Stimulated activated CD4-positive, alpha-beta T cell treated with anti-CD3 and anti-CD28 coated beads, Interleukin-1b, Interleukin-23, amount 100 ng/mL, for 4 hours (primary cell): ENCODE data around the gene CD80.
A peak's percentile ranks its signal among the peaks of the same experiment; 100 is the strongest.
"Not testable (repeated sequence)": the region's sequence is repeated elsewhere in the genome, so short reads cannot be mapped to it uniquely, and the experiment has no call there.

ENCODE experiments used
- DNase-seq, 2 donors: peaks; one replicate each; pipeline ENCODE4 v3.0.0-alpha.2; 2020; ENCODE audit warnings: low read depth in 2 of 2

CD80 gene

DNA sequence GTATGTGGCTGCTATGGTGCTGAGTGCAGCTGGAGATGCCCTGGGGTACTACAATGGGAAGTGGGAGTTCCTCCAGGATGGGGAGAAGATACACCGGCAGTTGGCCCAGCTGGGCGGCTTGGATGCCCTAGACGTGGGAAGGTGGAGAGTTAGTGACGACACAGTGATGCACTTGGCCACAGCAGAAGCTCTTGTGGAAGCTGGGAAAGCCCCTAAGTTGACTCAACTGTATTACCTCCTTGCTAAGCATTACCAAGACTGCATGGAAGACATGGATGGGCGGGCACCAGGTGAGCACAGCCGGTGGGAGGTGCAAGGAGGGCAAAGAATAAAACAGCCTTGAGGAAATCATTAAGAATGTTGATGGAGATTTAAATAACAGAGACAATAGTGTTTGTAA is 22.8 kb upstream of the CD80 start:
- DNase-seq = peak in 1 of 2 donors; percentile 12

DNA sequence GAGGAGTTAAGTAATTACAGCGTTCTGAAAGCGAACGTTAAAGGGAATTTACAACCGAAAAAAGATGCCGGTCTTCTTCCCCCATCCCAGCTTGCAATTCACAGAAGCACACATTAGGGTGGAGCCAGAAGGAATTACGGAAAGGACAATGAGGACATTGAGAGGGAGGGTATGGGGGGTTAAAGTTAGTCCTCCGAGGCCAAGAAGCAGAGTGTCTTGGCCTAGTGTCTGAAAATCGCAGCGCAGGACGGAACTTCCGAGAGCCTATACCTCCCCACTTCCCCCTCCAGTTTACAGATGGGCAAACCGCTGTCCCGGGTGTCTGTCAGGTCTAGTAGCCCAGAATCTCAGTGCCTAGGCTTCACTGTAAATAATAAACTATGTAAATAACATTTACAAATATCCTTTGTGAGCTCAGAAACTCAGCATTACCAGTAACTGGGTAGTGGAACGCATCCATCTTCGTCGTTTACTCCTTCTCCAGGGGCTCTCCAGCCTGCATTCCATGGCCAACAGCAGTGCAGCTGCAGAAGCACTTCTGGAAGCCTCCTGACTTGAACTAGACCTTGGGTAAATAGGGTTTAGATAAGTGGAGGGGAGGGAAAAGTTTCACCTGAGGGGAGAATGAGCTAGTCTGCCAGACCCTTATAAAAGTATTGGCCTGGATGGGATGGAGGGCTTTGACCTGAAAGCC is 20.8 kb upstream of the CD80 start:
- DNase-seq = no peak

GRCh38 chr3:119579366-119580066 is 20.1 kb upstream of the CD80 start, which contains the start of gene ADPRH:
Gene ADPRH, plus strand, starts transcription at chr3:119579492. Its CDS starts 2,678 bp downstream, at chr3:119582170.
- DNase-seq = peak; percentile 18 to 44

DNA sequence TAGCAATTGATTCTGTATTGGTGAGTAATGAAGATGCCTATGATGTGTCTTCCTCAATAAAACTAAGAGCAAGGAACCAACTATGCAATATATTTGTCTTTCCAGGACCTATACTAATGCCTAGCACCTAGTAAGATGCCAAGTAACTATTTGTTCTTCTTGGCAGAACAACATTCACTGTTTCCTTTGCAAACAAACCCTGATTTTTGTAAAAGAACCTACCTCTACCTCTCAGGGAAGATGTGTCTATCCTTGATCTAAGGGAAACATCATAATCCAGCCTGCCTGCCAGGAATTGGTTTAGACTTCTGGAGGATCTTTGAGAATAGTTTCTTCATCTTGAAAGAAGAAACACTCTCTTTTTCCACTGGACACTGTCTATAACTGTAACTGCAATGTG is 16.1 kb upstream of the CD80 start:
- DNase-seq = no peak

DNA sequence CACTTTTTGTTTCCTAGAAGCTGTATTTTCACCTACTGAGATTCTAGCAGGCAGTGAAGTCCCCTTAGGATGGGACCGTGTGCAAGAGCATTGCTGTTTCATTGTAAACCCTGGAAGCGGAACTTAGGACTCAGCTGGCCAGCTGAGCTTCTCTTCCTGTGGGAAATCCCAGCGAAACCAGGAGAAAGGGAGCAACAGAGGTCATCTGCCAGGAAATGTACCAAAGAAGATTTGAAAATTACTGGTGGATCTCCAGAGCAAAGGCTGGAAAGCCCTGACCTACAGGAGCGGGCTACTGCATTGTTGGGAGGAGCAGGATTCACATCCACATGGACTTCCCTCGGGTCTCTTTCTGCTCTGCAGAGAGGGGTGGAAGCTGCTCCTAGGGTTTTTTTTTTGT is 12.3 kb upstream of the CD80 start:
- DNase-seq = no peak

- no peak for DNase-seq
Observed at GRCh38 chr3:119571230-119571629, 11.8 kb upstream of the CD80 start.

DNA sequence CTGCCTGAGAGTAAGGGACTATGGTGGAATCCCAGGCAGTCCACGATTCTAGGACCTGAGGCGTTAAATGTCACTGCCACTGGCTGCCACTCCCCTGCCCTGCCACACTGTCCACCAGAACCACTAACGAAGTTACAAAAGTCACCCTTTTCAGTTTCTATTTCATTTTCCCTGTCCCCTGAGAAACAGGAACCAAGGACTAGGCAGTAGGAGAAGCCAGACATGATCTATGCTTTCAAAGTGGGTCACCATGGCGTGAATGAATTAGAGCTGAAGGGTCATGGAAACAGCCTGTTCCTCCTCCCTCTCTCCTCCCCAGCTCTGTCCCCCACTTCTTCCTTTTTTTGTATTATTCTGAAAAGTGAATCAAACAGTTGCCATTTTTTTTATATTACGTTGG is 10.8 kb upstream of the CD80 start:
- DNase-seq = no peak

DNA sequence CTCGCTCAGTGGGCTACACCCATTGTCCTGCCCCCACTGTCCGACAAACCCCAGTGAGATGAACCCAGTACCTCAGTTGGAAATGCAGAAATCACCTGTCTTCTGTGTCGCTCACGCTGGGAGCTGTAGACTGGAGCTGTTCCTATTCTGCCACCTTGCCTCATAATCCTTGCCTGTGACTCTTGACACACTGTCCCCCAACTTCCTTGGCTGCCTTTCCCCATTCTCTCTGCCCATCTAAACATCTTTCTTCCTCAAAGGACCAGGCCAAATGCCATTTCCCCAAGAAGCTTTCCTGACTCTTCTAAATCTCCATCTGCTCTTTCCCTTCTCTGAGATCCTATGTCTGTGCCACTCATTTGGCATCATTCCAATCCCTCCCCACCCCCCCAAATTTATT is 9.7 kb upstream of the CD80 start:
- DNase-seq = no peak

GRCh38 chr3:119563334-119563733 is 3.9 kb upstream of the CD80 start:
- DNase-seq = not testable (repeated sequence)

GRCh38 chr3:119562307-119562961 is 3.0 kb upstream of the CD80 start:
- DNase-seq = no peak

DNA sequence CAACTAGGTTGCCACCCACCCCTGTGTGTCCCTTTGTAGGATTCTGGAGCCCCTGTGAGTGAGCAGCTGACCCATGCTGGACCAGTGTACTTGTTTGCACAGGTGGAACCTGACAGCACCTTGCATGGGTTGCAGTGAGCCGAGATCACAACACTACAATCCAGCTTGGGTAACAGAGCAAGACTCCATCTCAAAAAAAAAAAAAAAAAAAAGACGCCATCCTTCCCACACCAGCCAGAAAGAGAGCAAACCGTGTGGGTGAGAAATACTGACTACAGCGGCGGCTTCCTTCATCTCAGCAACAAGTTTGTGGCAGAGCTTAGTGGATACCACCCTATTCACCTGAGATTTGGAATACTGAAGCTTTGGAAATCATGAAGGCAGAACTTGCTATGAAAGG is 746 bp upstream of the CD80 start:
- no peak for DNase-seq

- no peak for DNase-seq
Observed at GRCh38 chr3:119558626-119559317, 642 bp downstream of the CD80 start.

DNA sequence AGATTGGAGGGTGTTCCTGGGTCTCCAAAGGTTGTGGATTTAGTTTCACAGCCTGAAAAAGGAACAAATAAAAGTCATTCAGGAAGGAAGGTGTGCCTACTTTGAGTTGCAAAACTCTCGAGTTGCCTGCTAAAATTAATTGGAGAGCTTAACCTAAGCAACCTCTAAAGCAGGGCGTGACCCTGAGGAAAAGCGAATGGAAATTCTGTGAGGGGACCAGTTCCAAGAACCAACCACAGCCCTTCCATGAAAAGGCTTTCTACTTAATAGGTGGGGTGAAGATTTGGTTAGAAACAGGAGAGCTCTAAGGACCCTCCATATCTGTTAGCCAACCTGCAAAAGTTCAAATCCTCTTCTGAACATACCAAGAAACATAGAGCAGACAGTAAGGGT is 1.5 kb downstream of the CD80 start:
- no peak for DNase-seq

DNA sequence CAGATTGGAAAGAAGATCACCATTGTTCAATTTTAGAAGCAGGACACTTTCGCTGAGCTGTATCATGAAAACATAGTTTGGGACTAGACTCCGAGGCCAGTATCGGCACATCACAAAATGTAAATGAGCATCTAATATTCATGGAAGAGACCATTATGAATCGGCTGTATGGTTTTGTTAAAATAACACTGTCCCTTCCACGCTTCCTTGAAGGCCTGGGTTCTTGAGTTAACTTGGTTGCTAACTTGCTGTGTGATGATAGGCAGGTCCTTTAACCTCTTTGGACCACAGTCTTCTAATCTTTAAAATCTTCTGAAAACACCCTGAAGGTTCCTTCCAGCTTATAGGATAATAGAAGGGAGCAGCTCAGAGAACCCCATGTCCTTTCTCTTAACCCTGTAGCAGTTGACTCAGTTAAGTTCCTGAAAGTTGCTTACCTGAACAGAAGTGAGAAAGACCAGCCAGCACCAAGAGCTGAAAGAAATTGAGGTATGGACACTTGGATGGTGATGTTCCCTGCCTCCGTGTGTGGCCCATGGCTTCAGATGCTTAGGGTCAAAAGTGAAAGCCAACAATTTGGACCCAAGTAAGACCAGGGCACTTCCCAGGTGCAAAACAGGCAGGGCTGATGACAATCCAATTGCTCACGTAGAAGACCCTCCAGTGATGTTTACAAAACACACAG is 2.1 kb downstream of the CD80 start:
- DNase-seq = no peak

DNA sequence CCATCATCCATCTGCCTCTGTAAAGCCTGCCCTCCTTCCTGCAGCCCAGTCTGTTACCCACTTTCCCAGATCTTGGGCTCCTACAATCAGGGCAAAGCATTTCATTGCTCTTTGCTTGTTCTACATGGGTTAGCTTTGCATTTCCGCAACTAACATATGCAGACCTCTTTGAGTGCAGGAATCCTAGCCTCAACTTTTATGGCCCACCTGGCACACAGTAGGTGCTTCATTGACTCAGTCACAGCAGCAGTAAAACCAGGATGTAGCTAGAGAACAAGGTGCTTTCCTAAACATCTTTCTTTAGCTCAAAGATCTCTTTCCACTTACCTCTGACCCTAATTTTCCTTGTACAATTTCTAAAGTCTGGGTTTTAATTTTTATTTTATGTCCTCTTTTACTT is 3.5 kb downstream of the CD80 start:
- DNase-seq = no peak

GRCh38 chr3:119555309-119555735 is 4.1 kb downstream of the CD80 start:
- no peak for DNase-seq

DNA sequence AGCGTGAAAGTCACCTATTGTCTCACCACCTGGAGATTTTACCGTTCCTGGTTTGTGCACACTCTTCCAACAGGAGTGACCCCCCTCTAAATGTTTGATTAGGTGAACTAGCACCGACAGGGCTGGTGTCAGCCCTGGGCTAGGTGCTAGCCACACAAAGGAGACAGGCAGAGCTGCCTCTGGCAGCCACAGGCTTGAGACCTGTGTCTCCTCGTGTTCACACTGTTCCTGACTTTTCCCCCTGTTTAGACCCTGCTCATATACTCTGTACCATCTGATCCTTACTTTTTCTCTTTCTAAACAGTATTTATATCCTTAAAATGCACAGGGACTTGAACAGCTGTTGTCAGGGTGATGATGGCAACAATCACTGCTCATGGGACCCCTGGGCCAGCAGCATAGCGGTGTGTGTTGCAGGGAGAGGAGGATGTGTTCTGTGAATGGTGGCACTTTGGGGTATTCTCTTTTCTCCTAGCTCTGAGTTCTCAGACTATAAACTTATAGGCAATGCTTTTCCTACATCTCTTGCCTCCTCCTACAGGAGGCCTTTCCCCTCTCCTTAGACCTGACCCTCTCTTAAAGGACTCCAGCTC is 5.5 kb downstream of the CD80 start:
- DNase-seq = no peak

GRCh38 chr3:119552928-119553327 is 6.5 kb downstream of the CD80 start:
- not testable (repeated sequence) for DNase-seq

GRCh38 chr3:119551598-119551997 is 7.8 kb downstream of the CD80 start:
- no peak for DNase-seq

DNA sequence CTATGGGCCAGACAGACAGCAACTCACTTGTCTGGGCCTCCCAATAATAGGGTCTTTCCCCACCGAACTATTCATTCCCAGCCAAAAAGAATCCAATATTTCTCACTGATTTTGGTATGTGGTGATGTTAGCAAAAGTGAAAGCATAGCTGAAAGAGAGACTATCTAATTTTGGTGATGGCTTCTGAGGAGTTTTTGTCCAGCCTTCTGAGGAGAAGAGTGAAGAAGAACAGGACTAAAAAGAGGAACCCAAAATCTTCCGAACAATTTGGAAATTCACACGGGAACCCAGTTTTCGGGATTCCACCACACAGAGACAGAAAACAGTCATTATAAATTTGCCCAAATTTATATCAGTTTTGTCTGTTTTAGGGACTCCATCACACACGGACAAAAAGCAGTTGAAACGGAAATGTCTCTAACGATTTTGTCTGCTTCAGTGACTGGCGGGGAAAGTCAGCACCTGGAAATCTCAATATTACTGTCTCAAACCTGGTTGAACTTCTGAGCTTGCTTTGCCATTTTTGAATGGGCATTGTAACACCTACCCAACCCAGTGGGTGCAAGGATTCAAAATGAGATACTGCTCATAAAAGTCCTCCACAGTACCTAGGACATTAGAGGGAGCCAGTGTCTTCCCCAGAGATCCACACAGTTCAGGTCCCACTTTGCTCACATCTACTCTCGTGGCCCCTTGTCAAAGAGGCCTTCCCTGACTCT is 9.1 kb downstream of the CD80 start:
- DNase-seq = no peak

- DNase-seq = no peak
Observed at GRCh38 chr3:119548341-119548740, 11.1 kb downstream of the CD80 start.
